ENCODE data around the gene OTUD7B.

DNA sequence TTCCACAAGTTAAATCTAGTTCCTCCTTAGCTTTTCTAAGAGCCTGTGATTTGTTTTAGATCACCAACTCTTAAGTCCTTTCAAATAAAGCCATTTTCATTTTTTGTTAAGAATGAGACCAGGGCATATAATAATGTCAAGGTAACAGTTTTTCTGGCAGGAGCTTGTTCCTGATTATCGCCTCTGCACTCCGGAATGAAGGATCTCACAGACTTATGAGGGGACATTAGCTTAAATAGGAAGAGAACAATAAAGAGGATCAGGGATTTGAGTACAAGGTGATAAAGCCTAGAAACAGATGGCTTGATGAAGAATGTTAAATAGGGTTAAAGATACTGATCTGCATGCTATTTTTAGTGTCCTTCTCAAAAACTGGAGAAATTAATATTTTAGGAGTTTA is 13.6 kb upstream of the OTUD7B start:
- no peak for TF ChIP-seq CTCF (IDR thresholded peaks at IDR 0.05; ENCODE audit: low read length)
- no peak for TF ChIP-seq EZH2phosphoT487 (IDR thresholded peaks at IDR 0.05; ENCODE audit: low read length)
- no peak for TF ChIP-seq EZH2 (optimal IDR thresholded peaks at IDR 0.05; ENCODE audit: low read depth, low read length)
